ENCODE data around the gene CAMK2B.

CAMK2B gene

GRCh38 chr7:44259547-44260457, 65.6 kb downstream of the CAMK2B start:
- DNase-seq (ENCODE audit: insufficient read length, low spot score), result no peak

DNA sequence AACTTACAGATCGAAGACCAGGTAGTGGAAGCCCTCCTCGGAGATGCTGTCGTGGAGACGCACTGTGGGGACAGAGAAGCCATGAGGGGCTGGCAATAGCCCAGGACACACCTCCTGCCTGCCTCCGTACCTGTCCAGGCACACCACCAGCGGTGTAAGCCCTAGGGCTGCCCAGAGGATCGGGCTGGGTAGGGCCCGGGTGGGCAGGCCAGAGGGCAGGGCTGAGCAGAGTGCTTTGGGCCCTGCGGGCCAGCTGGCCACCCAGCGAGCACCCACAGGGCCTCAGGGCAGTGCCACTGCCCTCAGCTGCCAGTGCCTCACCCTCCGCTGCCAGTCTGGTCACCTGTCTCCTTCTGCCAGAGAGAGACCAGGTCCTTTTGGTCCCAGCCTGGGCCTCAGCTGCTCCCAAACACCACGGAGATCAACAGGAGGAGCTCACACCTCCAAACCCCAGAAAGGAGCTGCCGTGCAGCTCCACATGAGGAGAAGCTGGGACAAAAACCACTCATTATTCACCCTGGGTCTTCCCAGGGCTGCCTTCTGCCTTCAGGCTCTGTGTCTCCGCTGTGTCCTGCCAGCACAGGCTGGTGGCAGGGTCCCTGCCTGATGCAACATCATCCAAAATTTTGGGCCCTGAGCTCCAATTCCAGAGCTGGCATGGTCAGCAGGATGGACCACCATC, 66.4 kb downstream of the CAMK2B start:
- FAIRE-seq (no peak), DNase-seq (ENCODE audit: insufficient read length, low spot score) (no peak)

More at GRCh38 chr7:44259547-44260457, 65.6 kb downstream of the CAMK2B start:
- peak; percentile 16 for FAIRE-seq

DNA sequence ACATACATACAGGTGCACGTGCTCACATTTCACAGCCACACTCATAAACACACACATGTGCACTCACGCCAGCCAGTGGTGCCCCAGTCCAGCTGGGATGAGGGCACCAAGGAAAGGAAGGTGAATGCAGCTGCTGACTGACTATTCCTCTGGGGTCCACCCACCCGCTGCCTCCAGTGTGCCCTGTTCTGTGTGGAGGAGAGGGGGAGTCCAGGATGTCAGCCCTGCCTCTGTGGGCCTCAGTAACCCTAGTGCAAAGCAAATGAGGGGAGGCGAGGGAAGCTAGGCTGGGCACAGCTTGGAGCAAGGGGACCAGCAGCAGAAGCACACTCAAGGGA, 67.0 kb downstream of the CAMK2B start:
- FAIRE-seq, result no peak
- no peak for DNase-seq (ENCODE audit: insufficient read length, low spot score)

DNA sequence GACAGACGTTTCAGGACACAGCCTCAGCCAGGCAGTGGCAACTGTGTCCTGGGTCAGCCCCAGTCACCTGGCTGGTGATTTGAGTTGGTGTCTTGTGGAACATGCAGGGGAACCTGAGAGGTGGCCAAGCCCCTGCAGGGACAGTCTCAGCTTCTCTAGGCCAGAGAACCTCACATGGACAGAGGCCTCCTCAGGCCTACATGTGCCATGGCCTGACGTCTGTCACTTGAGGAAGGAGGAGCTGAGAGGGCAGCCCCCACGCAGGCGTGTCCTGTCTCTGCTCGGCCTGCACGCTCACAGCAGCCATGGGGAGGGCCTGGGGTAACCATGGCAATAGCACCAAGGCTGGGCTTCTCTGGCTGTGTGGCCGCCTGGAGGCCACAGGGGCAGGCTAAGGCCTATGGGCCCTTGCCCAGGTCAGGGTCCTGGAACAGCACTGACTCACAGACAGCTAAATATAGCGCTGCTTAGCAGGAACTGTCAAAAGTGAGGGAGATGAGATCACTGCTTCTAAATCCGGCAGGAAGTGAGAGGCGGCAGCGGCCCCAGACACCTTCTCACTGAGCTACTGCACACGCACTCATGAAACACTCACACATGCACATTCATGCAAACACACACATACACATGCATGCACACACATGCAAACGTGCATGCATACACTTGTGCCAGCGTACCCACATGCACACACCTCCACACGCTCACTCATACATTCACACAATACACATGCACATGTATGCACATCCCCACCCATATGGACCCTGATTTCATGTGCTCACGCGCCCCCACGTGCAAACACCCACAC, 67.6 kb downstream of the CAMK2B start:
- peak; percentile 82 for DNase-seq (ENCODE audit: insufficient read length, low spot score)

GRCh38 chr7:44257213-44257612, 68.2 kb downstream of the CAMK2B start:
- DNase-seq (ENCODE audit: insufficient read length, low spot score) (no peak), FAIRE-seq (no peak)

More for the DNA sequence above, 67.6 kb downstream of the CAMK2B start:
- FAIRE-seq, result peak; percentile 96

DNA sequence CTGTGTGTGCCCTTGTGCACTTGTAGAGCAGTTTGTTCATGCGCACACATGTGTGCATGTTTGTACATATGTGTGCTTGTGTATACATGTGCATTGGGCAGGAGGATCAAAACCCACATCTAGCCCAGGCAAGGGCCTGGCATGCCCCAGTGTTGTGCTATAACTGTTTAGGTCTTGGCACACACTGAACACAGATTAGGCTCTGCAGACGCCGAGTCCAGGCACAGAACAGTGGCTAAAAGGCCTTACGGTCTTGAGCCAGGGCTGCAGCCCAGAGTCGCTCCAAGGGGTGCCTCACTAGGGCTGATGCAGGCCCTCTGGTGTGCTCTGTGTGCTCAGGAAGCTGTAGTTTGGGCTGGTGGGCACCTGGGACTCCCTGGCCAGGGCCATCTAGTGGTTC, 68.9 kb downstream of the CAMK2B start:
- DNase-seq (ENCODE audit: insufficient read length, low spot score), result no peak
- no peak for FAIRE-seq

GRCh38 chr7:44251881-44252280, 73.5 kb downstream of the CAMK2B start:
- no peak for FAIRE-seq
- DNase-seq (ENCODE audit: insufficient read length, low spot score), result no peak

GRCh38 chr7:44251269-44251668, 74.1 kb downstream of the CAMK2B start:
- FAIRE-seq, result no peak
- DNase-seq (ENCODE audit: insufficient read length, low spot score), result no peak

GRCh38 chr7:44249639-44250234, 75.7 kb downstream of the CAMK2B start:
- FAIRE-seq (no peak), DNase-seq (ENCODE audit: insufficient read length, low spot score) (no peak)

DNA sequence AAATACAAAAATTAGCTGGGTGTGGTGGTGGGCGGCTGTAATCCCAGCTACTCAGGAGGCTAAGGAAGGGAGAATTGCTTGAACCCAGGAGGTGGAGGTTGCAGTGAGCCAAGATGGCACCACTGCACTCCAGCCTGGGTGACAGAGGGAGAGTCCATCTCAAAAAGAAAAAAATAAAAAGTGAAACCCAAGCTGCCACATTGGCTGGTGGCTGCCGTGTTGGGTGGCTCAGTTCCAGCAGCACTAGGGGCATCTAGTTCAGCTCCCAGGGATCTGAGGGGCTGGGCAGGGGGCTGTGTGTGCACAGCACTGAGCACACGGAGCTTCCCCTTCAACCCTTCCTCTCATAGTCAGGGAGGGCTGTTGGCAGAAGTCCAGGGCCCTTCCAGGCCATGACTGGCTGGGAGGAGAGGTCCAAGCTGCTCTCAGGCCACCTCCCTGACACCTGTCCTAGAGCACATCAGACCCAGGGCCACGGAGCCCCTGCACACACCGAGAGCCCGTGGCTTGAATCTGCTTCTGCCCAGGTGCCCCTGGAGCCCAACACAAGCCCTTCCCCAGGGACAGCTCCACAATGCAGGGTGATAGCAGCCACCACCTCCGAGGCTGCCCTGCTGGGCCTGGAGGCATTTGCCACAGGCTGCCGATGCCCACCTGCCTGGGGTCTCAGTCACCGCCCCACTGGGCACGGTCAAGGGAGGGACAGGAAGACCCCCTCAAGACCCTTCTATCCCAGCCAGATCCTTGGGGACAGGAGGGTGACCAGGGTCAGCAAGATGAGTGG, 77.3 kb downstream of the CAMK2B start:
- DNase-seq (ENCODE audit: insufficient read length, low spot score), result no peak
- no peak for FAIRE-seq

DNA sequence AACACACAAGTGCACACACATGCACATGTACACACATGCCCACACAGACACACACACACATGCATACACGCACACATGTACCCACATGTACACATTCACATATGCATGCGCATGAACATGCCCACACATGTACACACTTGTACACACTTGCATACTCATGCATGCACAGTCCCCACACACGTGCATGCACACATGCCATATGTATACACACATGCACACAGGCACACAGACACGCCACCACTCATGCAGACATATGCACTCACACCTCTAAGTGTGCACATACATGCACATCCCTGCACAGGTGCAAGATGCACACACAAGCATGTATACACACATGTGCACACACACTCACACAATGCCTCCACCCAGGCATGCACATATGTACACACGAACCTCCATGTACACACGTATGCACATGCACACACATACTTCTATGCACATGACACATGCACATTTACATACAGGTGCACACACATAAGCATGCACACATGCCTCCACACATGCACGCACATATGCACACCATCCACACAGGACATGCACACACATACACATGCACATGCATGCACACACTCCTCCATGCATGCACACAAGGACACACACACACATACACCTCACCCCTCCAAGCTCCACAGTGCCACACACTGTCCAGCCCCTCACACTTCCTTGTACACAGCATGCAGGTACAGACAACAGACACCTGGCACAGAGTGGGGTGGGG, 78.8 kb downstream of the CAMK2B start:
- DNase-seq (ENCODE audit: insufficient read length, low spot score) (no peak), FAIRE-seq (peak; percentile 93)

- no peak for FAIRE-seq
These were observed 81.1 kb downstream of the CAMK2B start for GRCh38 chr7:44244282-44244681.

GRCh38 chr7:44242091-44242490, 83.3 kb downstream of the CAMK2B start:
- DNase-seq (ENCODE audit: insufficient read length, low spot score) (no peak), FAIRE-seq (no peak)

More at GRCh38 chr7:44244282-44244681, 81.1 kb downstream of the CAMK2B start:
- DNase-seq (ENCODE audit: insufficient read length, low spot score), result peak; percentile 47

DNA sequence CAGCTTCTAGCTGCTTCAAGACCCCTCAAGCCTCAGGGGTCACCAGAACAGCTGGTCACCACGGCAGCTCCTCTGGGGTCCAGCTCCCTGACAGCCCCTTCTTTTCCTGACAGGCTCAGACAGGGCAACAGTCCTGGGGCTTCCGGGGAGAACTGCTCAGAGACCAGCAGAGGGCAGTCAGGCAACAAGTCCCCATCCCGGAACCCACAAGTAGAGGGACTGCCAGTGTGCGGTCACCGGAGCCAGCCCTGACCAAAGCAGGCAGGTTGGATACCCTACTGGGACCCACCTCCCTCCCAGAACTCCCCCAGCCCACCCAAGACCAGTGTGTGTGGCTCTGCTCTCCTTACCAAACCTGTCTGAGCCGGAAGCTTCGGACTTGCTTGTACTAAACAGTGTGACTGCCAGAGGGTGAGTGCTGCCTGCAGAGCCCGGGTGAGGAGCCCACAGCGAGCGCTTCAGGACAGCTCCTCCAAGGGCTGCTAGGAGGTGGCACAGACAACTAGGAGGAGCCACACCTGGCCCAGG, 84.3 kb downstream of the CAMK2B start:
- DNase-seq (ENCODE audit: insufficient read length, low spot score) (peak; percentile 88), FAIRE-seq (peak; percentile 72)

DNA sequence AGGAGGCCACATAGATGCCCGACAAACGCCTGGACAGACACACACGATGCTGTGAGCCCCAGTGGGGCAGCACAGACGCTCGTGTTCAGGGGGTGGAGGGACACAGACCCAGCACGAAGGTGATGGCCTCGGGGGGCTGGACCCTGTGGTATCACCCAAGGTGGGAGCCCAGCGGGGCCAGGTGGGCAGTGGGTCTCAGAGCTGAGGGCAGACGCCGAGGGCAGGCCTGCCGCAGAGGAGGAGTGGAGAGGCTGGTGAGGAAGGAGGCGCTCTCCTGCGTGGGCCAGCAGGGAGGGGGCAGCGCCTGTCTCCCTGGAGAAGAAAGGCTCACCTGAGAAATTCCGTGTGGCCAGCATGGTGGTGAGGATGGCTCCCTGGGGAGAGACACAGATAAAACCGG, 85.0 kb downstream of the CAMK2B start:
- FAIRE-seq (no peak), DNase-seq (ENCODE audit: insufficient read length, low spot score) (no peak)

DNA sequence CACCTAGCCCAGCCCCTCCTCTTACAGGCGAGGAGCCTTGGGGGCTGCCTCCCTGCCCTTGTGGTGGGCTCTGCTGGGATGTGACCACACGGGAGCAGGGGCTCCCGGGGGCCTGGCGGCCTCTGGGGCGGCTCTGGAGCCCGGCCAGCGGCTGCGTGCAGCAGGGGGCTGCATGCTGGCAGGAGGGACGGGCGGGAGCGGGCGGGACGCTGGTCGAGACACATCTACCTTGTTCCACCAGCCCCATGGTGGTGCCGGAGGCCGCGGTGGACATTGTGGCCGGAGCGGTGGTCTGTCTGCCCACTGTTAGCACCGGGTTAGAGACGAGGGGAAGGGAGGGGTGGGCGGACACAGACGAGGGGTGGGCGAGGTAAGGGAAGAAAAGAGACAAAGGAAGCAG, 86.0 kb downstream of the CAMK2B start:
- no peak for DNase-seq (ENCODE audit: insufficient read length, low spot score)
- no peak for FAIRE-seq

GRCh38 chr7:44238116-44238695, 87.2 kb downstream of the CAMK2B start:
- DNase-seq (ENCODE audit: insufficient read length, low spot score), result no peak
- no peak for FAIRE-seq

DNA sequence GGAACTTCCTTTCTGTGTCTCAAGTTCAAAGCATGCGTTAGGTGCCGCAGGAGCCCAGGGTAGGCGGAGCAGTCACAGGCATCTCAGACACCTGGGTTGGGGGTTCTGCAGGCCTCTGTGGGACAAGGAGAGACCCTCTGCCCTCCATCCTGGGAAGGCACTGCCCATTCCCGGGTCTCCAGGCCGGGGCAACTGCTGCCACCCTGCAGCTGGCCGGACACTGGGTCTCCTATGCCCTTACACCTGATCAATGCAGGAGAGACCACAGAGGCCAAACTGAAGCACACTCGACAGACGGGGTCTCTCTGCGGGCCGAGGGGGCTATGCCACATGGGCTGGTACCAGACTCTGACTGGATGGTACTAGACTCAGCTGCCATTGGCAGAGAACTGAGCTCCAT, 87.7 kb downstream of the CAMK2B start:
- no peak for DNase-seq (ENCODE audit: insufficient read length, low spot score)
- no peak for FAIRE-seq

DNA sequence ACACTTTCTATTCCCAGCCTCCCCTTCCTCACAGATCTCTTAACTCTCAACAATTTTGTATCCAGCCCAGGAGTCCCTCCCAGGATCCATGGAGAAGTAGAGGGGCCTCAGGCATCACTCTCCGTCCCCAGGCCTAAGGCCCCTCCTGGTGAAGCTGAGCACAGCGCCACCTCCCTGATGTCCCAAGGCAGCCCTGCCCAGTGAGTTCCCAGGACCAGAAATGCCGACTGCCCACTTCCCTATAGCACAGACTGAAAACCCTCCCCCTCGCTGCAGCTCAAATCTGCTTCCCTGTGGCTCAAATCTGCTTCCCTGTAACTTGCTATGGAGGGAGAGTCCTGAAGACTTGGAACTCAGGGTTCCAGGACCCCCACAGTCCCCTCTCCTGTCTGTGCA, 89.1 kb downstream of the CAMK2B start:
- FAIRE-seq, result no peak

More for the DNA sequence above, 89.1 kb downstream of the CAMK2B start:
- DNase-seq (ENCODE audit: insufficient read length, low spot score), result no peak

Measured in HTR-8/SVneo (cell line).